H1 (cell line): ENCODE results near the gene METRN. TPM values are rescaled to one million over a fixed set of nuclear protein-coding genes. Genes with fewer than 3 reads are reported as not detected.

ENCODE experiments used
- CTCF ChIA-PET: fragments of 300-600 bp; sonication (Branson Sonifier 250); formaldehyde crosslinking; loops from one replicate; lab custom pipeline; 2021; ENCODE audit not compliant: partially characterized antibody; lab: Charles Lee
- POLR2A ChIA-PET: fragments of 300-600 bp; sonication (Branson Sonifier 250); formaldehyde crosslinking; loops from one replicate; lab custom pipeline; 2021; ENCODE audit warnings: inconsistent platforms; ENCODE audit not compliant: partially characterized antibody; lab: Charles Lee
- DNase-seq, 2 experiments: peaks; one replicate each; pipeline versions ENCODE4 v3.0.0 to v3.0.0-alpha.2; 2010 to 2022; ENCODE audit warnings: low spot score in 2 of 2, low read depth in 1 of 2, mixed read lengths in 1 of 2
- FAIRE-seq: peaks from 2 replicates; lab custom pipeline; 2011; peaks lifted over from hg19 to GRCh38; lab: Jason Lieb, UNC
- H2AFZ ChIP-seq: 2 replicates; pipeline ENCODE4 v1.8.1; 2012; ENCODE audit warnings: low read length, inconsistent platforms
- H2AK5ac ChIP-seq: 2 replicates; pipeline ENCODE4 v1.6.1; 2013; ENCODE audit warnings: low read depth, low read length
- H2BK120ac ChIP-seq: replicated peaks from 2 replicates; pipeline ENCODE3; 2013; ENCODE audit warnings: low read depth, low read length, inconsistent platforms
- H2BK12ac ChIP-seq: 2 replicates; pipeline ENCODE4 v1.6.1; 2013; ENCODE audit warnings: low read depth, low read length
- H2BK15ac ChIP-seq: 2 replicates; pipeline ENCODE4 v1.6.1; 2013; ENCODE audit warnings: low read length
- H2BK20ac ChIP-seq: 2 replicates; pipeline ENCODE4 v1.6.1; 2013; ENCODE audit warnings: low read length
- H2BK5ac ChIP-seq: 2 replicates; pipeline ENCODE4 v1.6.1; 2013; ENCODE audit warnings: low read depth, low read length
- H3K14ac ChIP-seq: 2 replicates; pipeline ENCODE4 v1.6.1; 2013; ENCODE audit warnings: inconsistent platforms; ENCODE audit not compliant: insufficient read length
- H3K18ac ChIP-seq: 2 replicates; pipeline ENCODE4 v1.6.1; 2013; ENCODE audit warnings: low read length; ENCODE audit errors: extremely low read depth
- H3K23ac ChIP-seq: 2 replicates; pipeline ENCODE4 v1.6.1; 2013; ENCODE audit warnings: inconsistent platforms; ENCODE audit not compliant: insufficient read length
- H3K23me2 ChIP-seq: 2 replicates; pipeline ENCODE4 v1.6.1; 2013; ENCODE audit warnings: low read depth, low read length
- H3K27ac ChIP-seq: 2 replicates; pipeline ENCODE4 v1.6.1; 2011; ENCODE audit warnings: low read depth, low read length, inconsistent platforms
- H3K27me3 ChIP-seq, 4 experiments: replicated peaks in 1 of 4; 1 replicate in 1 of 4; 2 replicates in 3 of 4; pipeline versions ENCODE4 v1.6.1 to v1.8.1; 2011 to 2013; ENCODE audit warnings: low read length in 3 of 4, mild to moderate bottlenecking in 3 of 4, inconsistent platforms in 2 of 4, mixed read lengths in 2 of 4, moderate library complexity in 1 of 4; ENCODE audit not compliant: control insufficient read depth in 3 of 4, insufficient read depth in 3 of 4; ENCODE audit errors: extremely low read depth in 1 of 4
- H3K36me3 ChIP-seq, 4 experiments: 2 replicates each; pipeline versions ENCODE4 v1.6.1 to v1.8.1; 2011 to 2013; ENCODE audit warnings: mild to moderate bottlenecking in 4 of 4, low read length in 3 of 4, moderate library complexity in 2 of 4, control low read depth in 1 of 4, inconsistent platforms in 1 of 4; ENCODE audit not compliant: insufficient read depth in 4 of 4, control insufficient read depth in 2 of 4
- H3K4ac ChIP-seq: replicated peaks from 2 replicates; pipeline ENCODE3; 2013; ENCODE audit warnings: low read length, low read depth, mixed read lengths, inconsistent platforms; ENCODE audit not compliant: insufficient read length
- H3K4me1 ChIP-seq, 4 experiments: replicated peaks in 1 of 4; 1 replicate in 1 of 4; 2 replicates in 3 of 4; pipeline versions ENCODE4 v1.6.1 to v1.8.1; 2011 to 2013; ENCODE audit warnings: low read length in 3 of 4, inconsistent platforms in 2 of 4, mixed read lengths in 1 of 4; ENCODE audit not compliant: insufficient read depth in 4 of 4, control insufficient read depth in 3 of 4
- H3K4me2 ChIP-seq, 2 experiments: 2 replicates each; pipeline versions ENCODE4 v1.6.1 to v1.8.1; 2011 to 2013; ENCODE audit warnings: low read depth in 2 of 2, low read length in 2 of 2, control low read depth in 1 of 2, inconsistent platforms in 1 of 2, mild to moderate bottlenecking in 1 of 2; ENCODE audit not compliant: insufficient read depth in 1 of 2
- H3K4me3 ChIP-seq, 4 experiments: fragments of 200-600, 300-600 bp in 1 of 4; sonication (generic), shearing (Covaris generic), sonication (Bioruptor Twin) in 1 of 4; 2 replicates each; pipeline versions ENCODE4 v1.5.1 to v1.8.1; 2011 to 2016; ENCODE audit warnings: low read length in 4 of 4, low read depth in 3 of 4, control low read depth in 2 of 4, inconsistent platforms in 2 of 4, mild to moderate bottlenecking in 2 of 4, mixed read lengths in 1 of 4, moderate library complexity in 1 of 4; ENCODE audit not compliant: insufficient read depth in 2 of 4; ENCODE audit errors: extremely low read depth in 1 of 4
- H3K56ac ChIP-seq: replicated peaks from 2 replicates; pipeline ENCODE3; 2013; ENCODE audit warnings: low read depth, mild to moderate bottlenecking, mixed read lengths, low read length, inconsistent platforms; ENCODE audit not compliant: insufficient read length
- H3K79me1 ChIP-seq: 2 replicates; pipeline ENCODE4 v1.6.1; 2013; ENCODE audit warnings: low read depth, low read length, control low read depth
- H3K79me2 ChIP-seq, 2 experiments: 2 replicates each; pipeline versions ENCODE4 v1.6.1 to v1.8.1; 2012 to 2013; ENCODE audit warnings: low read length in 2 of 2, mild to moderate bottlenecking in 2 of 2, inconsistent platforms in 1 of 2; ENCODE audit not compliant: insufficient read depth in 2 of 2, control insufficient read depth in 1 of 2
- H3K9ac ChIP-seq, 4 experiments: replicated peaks in 1 of 4; 1 replicate in 1 of 4; 2 replicates in 3 of 4; pipeline versions ENCODE4 v1.6.1 to v1.8.1; 2011 to 2013; ENCODE audit warnings: low read depth in 3 of 4, low read length in 3 of 4, control low read depth in 2 of 4, mild to moderate bottlenecking in 2 of 4, moderate library complexity in 2 of 4, inconsistent platforms in 1 of 4; ENCODE audit errors: extremely low read depth in 1 of 4
- H3K9me3 ChIP-seq, 2 experiments: 2 replicates each; pipeline versions ENCODE4 v1.6.1 to v1.8.1; 2012 to 2013; ENCODE audit warnings: mild to moderate bottlenecking in 2 of 2, moderate library complexity in 2 of 2, control low read depth in 1 of 2, inconsistent platforms in 1 of 2, low read depth in 1 of 2, low read length in 1 of 2, mixed read lengths in 1 of 2; ENCODE audit not compliant: insufficient read depth in 2 of 2
- H4K20me1 ChIP-seq, 2 experiments: replicated peaks in 1 of 2; 2 replicates each; pipeline versions ENCODE3 to v1.8.1; 2011 to 2013; ENCODE audit warnings: inconsistent platforms in 2 of 2, low read length in 2 of 2, mild to moderate bottlenecking in 1 of 2; ENCODE audit not compliant: insufficient read depth in 2 of 2, control insufficient read depth in 1 of 2
- H4K5ac ChIP-seq: 2 replicates; pipeline ENCODE4 v1.6.1; 2013; ENCODE audit warnings: low read length, low read depth, mixed read lengths, inconsistent platforms; ENCODE audit not compliant: insufficient read length
- H4K8ac ChIP-seq: 2 replicates; pipeline ENCODE4 v1.8.0; 2013; ENCODE audit warnings: mild to moderate bottlenecking, moderate library complexity, low read length, inconsistent platforms; ENCODE audit not compliant: insufficient read depth; ENCODE audit errors: extremely low read depth
- H4K91ac ChIP-seq: replicated peaks from 2 replicates; pipeline ENCODE3; 2013; ENCODE audit warnings: low read length, mixed read lengths, inconsistent platforms; ENCODE audit not compliant: insufficient read length
- CBX5 ChIP-seq: fragments of 300-800, 300-1000 bp; sonication (generic); IDR thresholded peaks from 2 replicates; pipeline ENCODE4 v1.7.1; 2016; ENCODE audit warnings: antibody characterized with exemption, low read length, low read depth
- FOSL1 ChIP-seq: IDR thresholded peaks from 2 replicates; pipeline ENCODE4 v1.6.1; 2011; ENCODE audit warnings: mild to moderate bottlenecking, low read depth, low read length, moderate library complexity; ENCODE audit not compliant: insufficient read depth
- HDAC6 ChIP-seq: IDR thresholded peaks from one replicate; pipeline ENCODE4 v1.7.1; 2012; ENCODE audit warnings: low read depth, mild to moderate bottlenecking, inconsistent platforms, low read length, moderate library complexity
- KDM4A ChIP-seq: IDR thresholded peaks from one replicate; pipeline ENCODE4 v1.7.1; 2012; ENCODE audit warnings: low read depth, mild to moderate bottlenecking, moderate library complexity, low read length, inconsistent platforms; ENCODE audit not compliant: severe bottlenecking
- KDM5A ChIP-seq: fragments of 200-600 bp; IDR thresholded peaks from 2 replicates; pipeline ENCODE4 v1.7.1; 2012; ENCODE audit warnings: mild to moderate bottlenecking, low read length, inconsistent platforms, mixed read lengths
- SP1 ChIP-seq: IDR thresholded peaks from 2 replicates; pipeline ENCODE4 v1.6.1; 2011; ENCODE audit warnings: low read depth, low read length
- TAF7 ChIP-seq: optimal IDR thresholded peaks from 2 replicates; pipeline ENCODE3; 2011; ENCODE audit warnings: low read depth, mild to moderate bottlenecking, inconsistent platforms, low read length, moderate library complexity, borderline replicate concordance
- WGBS, 2 experiments: shearing (Covaris generic) in 1 of 2; methylation state at CpG; one replicate each; pipeline versions ENCODE4 v1.1.6 to v1.1.7; 2013 to 2015; ENCODE audit warnings: low lambda C conversion rate in 2 of 2, mixed read lengths in 2 of 2, inconsistent platforms in 1 of 2, low coverage in 1 of 2, missing lambda C conversion rate in 1 of 2; ENCODE audit not compliant: insufficient replicate concordance in 2 of 2, insufficient coverage in 1 of 2, insufficient read length in 1 of 2; ENCODE audit errors: extremely low coverage in 1 of 2, missing lambda C conversion rate in 1 of 2; 5-methylcytosine and 5-hydroxymethylcytosine counted together
- polyA plus RNA-seq, 7 experiments: library from polyadenylated mRNA; depleted of rRNA in 3 of 7; stranded (reverse) in 5 of 7; unstranded in 2 of 7; fragments of >200 nt in 5 of 7; fragments of 200-250 nt in 2 of 7; gene quantifications; 1 replicate in 5 of 7; 2 replicates in 1 of 7; 4 replicates in 1 of 7; pipeline versions ENCODE4 v1.2.1 to v1.2.3, GENCODE V29; 2011 to 2013; ENCODE audit warnings: missing spikeins in 2 of 7, mixed read lengths in 2 of 7
- total RNA-seq: library from RNA; stranded (reverse); fragmentation: NEBNext Ultra II Directional; extraction: Animal tissue kit (Norgen Biotek cat#: 25700); gene quantifications from 2 replicates; pipeline ENCODE4 v1.2.1, GENCODE V29; 2021
- TF ChIP-seq, protein P1 (sequence below), 3 experiments: IDR thresholded peaks; 1 replicate in 2 of 3; 2 replicates in 1 of 3; pipeline versions ENCODE4 v1.5.1 to v1.6.1; 2011; ENCODE audit warnings: low read length in 3 of 3, mild to moderate bottlenecking in 3 of 3, inconsistent platforms in 2 of 3, low read depth in 1 of 3, moderate library complexity in 1 of 3; ENCODE audit not compliant: insufficient read depth in 1 of 3; ENCODE audit errors: control extremely low read depth in 1 of 3

METRN gene
- total and polyA plus RNA-seq, 2 of the 8 experiments (the other 6 are each of a cell fraction or from before 2014, with no cell fraction given) = 18.7 to 25.8 TPM

DNA sequence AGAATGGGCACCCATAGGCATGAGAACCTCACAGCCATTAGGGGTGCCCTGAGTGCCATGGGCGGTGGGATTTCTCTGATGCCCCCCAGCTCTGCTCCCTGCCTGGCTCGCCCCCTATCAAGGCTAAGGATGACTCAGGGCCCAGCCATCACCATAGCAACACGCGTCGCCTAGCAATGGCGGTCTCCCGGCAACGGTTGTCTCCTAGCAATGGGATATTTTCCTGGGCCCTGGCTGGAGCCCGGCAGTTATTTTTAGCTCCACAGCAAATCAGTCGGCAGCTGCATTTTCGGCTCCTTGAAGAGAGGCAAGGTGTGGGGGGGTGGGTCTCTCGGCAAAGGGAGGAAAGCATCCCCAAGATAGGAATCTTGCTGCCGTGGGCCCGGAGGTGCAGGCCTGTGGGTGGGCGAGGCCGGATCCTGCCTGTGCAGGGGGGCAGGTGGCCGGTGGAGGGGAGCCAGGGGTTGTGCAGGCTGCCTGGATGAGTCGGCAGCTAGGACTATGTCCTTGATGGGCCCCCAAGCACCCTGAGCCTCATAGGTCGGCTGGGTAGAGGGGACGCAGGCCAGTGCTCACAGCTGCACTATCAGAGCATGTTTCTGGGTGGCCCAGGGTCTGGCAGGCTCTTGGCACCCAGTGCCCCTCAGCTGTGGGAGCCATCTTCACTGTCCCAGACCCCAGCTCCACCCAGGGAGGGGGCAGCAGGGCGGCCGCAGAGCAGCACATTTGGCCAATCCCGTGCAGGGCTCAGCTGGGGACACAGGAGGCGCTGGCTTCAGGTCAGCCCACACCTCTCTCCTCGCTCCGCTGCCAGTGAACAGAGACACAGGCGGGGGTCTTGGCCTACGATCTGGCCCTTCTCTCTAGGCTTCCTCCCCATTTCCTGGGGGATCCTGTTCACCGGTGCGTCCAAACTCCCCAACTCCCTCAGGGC lies 5.1 kb upstream of the METRN start:
- Histone ChIP-seq H3K56ac (no peak overlapping the region), H3K23ac (no peak overlapping the region), H3K18ac (no peak overlapping the region), H3K4me3 (no peak overlapping the region; a peak in 1 of 8 replicates), H4K5ac (no peak overlapping the region), H3K4me2 (no peak overlapping the region), H2AFZ (no peak overlapping the region), H3K23me2 (peaks cover 14% of the 10 kb centered on the region; the same call in 1 of the 2 replicates), H2BK20ac (no peak overlapping the region), H3K27ac (no peak overlapping the region), H2AK5ac (no peak overlapping the region), H2BK5ac (no peak overlapping the region), H3K27me3 (peaks cover 20 to 65% (median 50%) of the 10 kb centered on the region in 4 experiments), H2BK120ac (no peak overlapping the region), H3K36me3 (no peaks in the 10 kb centered on the region), H3K79me2 (no peaks in the 10 kb centered on the region), H4K20me1 (peaks cover 3 to 8% of the 10 kb centered on the region in 2 experiments), H3K4ac (no peak overlapping the region), H2BK15ac (no peak overlapping the region), H4K91ac (no peak overlapping the region), H3K4me1 (peaks cover 0 to 8% (median 5%) of the 10 kb centered on the region in 4 experiments; a peak in 4 of 7 replicates), H3K14ac (no peak overlapping the region), H3K79me1 (no peaks in the 10 kb centered on the region), H2BK12ac (no peak overlapping the region), H3K9me3 (no peaks in the 10 kb centered on the region), H3K9ac (no peak overlapping the region; a peak in 1 of 7 replicates), H4K8ac (peak overlapping the region; percentile 85)
- POLR2A ChIA-PET = interaction anchor here (0.6 to 20.9 kb wide), 8 partner anchors 8 to 91 kb away, joined by 3 to 353 read pairs (median 4); partner anchors contain the start of genes ANTKMT, CCDC78, HAGHL and JMJD8
- WGBS, 2 experiments = 65% methylated on average over 28 of the region's 30 CpGs; no CpG with 5 or more reads in 1 of the 2 experiments
- CTCF ChIA-PET = interaction anchor here (0.8 to 33.4 kb wide), 13 partner anchors 7 to 394 kb away, joined by 3 to 977 read pairs (median 4); partner anchors contain the start of genes ANTKMT, CCDC78, CHTF18 and CIAO3
- DNase-seq (no peak), FAIRE-seq (no peak)
- no peak for TF ChIP-seq KDM4A
- TF ChIP-seq CBX5 = no peak
- TF ChIP-seq KDM5A = no peak
- TF ChIP-seq, protein P1, sequence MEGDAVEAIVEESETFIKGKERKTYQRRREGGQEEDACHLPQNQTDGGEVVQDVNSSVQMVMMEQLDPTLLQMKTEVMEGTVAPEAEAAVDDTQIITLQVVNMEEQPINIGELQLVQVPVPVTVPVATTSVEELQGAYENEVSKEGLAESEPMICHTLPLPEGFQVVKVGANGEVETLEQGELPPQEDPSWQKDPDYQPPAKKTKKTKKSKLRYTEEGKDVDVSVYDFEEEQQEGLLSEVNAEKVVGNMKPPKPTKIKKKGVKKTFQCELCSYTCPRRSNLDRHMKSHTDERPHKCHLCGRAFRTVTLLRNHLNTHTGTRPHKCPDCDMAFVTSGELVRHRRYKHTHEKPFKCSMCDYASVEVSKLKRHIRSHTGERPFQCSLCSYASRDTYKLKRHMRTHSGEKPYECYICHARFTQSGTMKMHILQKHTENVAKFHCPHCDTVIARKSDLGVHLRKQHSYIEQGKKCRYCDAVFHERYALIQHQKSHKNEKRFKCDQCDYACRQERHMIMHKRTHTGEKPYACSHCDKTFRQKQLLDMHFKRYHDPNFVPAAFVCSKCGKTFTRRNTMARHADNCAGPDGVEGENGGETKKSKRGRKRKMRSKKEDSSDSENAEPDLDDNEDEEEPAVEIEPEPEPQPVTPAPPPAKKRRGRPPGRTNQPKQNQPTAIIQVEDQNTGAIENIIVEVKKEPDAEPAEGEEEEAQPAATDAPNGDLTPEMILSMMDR (IDR thresholded peaks at IDR 0.05; ENCODE audit: control extremely low read depth in 1 of 3, insufficient read depth in 1 of 3, low read depth in 1 of 3, low read length in 3 of 3) = peak in 2 of 3 experiments; percentile 22 to 28; a peak in 2 of 4 replicates
- no peak for TF ChIP-seq TAF7
- TF ChIP-seq SP1 = no peak
- no peak for TF ChIP-seq HDAC6
- no peak for TF ChIP-seq FOSL1
